ENCODE results near the gene USP24.

DNA sequence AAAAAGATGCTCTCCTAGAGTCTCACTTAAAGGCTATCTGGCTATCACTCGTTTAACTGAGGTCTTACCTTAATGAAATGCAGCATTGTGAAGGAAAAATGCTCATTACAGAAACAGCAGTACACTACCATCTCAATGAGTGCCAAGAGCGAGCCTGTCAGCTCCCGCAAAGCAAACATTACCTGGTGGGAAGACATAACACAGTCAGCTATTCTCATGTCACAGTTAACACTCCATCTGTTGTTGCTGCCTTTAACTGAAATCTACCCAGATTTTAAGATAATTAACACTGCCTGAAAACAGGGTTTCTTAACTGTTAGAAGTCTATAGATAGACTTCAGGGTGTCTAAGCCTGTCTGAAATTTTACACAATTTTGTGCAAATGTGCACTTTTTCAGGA, 136.7 kb downstream of the USP24 start:
- TF ChIP-seq POLR2AphosphoS5 (IDR thresholded peaks at IDR 0.05; ENCODE audit: low read depth, low read length) (no peak), TAF1 (IDR thresholded peaks at IDR 0.05; ENCODE audit: borderline replicate concordance, low read depth, low read length) (no peak), POLR2A (IDR thresholded peaks at IDR 0.05; ENCODE audit: low read depth, low read length) (no peak)
